ENCODE measurements around the gene SPAM1.
A peak's percentile ranks its signal among the peaks of the same experiment; 100 is the strongest.
"Not testable (repeated sequence)": the region's sequence is repeated elsewhere in the genome, so short reads cannot be mapped to it uniquely, and the experiment has no call there.

The SPAM1 gene

DNA sequence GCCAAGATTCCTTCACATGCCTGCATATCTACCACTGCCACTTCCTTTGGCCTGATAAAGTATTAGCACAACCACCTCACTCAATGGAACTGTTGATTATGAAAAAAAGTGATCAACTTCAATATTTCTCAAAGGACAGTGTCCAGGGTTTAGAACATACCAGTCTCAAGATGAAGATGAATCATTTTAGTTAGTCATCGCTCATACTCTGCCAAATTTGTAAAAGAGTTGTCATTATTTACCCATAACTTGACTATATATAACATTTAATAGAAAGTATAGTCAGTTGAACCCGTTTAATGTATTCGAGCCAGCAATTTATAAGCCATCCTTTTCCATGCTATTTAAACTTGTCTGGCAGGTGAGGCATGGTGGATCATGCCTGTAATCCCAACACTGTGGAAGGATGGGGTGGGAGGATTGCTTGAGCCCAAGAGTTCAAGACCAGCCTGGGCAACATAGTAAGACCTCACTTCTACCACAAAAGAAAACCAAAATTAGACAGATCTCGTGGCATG is 33.2 kb downstream of the SPAM1 start:
- no peak for DNase-seq (ENCODE audit: low read depth)

GRCh38 chr7:123961771-123962170 is 36.7 kb downstream of the SPAM1 start:
- peak; percentile 5 for DNase-seq (ENCODE audit: low read depth)

DNA sequence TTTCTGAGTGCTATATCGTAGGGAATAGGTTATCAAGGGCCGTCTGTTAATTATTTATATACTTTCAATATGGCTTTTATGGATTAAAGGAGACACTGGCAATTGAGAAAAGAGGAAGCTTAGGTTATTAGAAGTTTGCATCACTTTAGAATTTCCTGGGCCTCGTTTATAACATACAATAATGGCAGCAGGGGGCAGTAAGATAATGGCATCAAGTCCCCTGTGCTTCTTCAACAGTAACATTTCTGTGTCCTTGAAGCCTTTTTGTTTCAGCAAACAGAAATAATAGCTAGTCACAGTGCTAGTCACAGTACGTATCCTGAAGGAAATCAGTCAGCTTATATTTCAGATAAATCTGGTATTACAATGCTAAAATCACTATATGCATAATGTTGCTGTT is 41.9 kb downstream of the SPAM1 start:
- no peak for DNase-seq (ENCODE audit: low read depth)

DNA sequence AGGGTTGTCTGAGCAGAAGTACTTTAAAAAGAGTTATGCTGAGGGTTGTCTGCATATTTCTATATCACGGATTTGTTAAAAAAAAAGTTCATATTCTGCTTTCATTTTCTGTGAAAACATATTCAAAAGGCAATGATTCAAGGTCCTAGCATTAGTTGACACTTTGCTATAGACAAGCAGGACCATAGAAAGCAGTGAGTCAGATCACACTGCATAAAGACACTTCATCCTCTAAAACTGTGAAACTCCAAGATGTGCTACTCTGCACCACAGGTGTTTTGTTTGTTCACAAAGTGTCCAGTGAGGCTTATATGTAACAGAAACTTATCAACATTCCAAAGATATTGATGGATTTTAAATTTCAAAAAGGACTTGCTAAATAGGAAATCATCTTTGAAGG is 47.0 kb downstream of the SPAM1 start:
- no peak for DNase-seq (ENCODE audit: low read depth)

DNA sequence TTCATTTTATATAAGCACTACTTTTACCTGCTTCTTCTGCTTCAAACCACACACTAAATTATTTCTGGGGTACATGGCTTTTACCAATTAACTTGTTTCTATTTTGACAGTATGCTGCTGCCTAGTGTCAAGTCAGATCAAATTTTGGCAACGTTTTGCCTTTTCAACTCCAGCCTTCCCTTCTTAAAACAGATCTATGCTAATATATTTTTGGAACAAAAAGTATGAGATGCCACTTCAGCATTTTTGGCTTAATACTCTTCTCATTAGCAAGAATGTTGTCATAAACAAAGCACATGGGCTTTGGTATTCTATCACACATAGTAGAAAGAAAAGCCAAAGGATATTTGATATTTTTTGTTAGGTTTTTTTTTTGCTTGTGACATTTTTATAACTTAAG is 47.8 kb downstream of the SPAM1 start:
- DNase-seq (ENCODE audit: low read depth): no peak

DNA sequence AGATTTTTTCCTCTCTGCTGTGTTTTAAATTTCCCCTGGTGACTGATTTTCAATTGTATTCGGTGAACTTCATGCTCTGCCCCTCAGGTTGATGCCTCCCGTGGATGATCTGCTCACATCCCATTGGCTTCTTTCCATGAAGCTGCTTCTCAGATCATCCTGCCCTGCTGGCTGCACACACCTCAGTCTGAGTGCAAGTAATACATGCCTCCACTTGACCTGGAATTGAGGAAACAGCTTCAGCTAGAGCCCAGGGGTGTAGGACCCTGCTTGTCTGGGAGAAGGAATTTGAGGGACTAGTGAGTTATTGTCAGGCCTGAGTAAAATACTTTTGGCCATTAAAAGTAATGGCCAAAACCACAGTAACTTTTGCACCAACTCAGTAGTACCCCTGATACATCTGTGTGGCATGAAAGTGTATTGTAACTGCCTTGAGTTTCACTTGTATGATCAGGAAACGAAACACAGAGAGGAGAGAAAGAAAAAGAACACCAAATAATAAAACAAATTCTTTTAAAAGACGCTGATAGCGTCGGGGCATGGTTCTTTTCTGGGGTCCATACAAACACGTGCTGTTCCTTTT is 49.4 kb downstream of the SPAM1 start:
- DNase-seq (ENCODE audit: low read depth): no peak

GRCh38 chr7:123975084-123975483 is 50.0 kb downstream of the SPAM1 start:
- no peak for DNase-seq (ENCODE audit: low read depth)

DNA sequence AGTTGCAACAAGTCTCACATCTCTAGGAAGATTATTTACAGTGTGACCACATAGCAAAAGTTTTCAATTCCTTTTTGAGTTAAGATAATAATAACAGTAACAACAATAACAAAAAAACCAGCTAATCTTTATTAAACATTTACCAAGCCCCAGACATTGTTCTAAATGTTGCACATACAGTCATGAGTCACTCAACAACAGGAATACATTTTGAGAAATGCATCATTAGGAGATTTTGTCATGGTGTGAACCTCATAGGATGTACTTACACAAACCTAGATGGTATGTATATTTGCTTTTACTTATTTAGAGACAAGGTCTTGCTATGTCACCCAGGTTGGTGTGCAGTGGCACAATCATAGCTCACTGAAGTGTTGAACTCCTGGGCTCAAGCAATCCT is 52.0 kb downstream of the SPAM1 start:
- no peak for DNase-seq (ENCODE audit: low read depth)

DNA sequence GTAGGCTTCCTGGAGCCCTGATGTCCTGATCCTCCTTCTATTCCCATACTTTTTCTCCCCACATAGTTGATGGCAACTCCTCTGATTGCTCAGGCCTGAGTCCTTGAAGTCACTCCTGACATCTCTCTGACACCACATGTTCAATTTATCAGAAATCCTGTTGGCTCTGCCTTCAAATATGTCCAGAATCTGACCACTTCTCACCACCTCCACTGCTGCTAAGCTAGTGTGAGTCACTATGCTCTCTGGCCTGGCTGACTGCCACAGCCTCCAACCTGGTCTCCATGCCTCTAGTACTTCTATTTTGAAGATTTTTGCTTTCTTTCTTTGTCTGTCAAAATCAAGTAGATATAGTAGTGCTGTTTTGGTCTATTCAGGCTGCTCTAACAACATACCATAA is 54.8 kb downstream of the SPAM1 start:
- DNase-seq (ENCODE audit: low read depth): no peak

DNA sequence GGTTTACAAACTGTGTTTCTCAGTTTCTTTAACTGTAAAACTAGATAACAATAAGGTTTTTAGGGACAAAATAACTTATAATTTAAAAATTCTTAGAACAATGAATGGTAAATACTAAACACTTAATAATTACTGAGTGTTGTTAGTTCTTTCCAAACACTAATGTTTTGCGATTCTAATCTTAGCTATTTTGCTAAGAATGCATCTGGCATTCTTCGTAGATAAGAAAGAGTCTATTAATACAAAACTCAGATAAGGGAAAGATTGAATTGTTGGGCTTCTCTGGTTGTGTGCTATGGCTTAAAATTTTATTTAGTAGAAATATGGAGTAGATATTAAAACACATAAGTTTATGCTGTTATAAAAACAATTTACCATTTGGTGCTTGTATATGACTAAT is 62.4 kb downstream of the SPAM1 start:
- no peak for DNase-seq (ENCODE audit: low read depth)

- DNase-seq (ENCODE audit: low read depth): no peak
These were observed 68.0 kb downstream of the SPAM1 start for GRCh38 chr7:123992913-123993518.

DNA sequence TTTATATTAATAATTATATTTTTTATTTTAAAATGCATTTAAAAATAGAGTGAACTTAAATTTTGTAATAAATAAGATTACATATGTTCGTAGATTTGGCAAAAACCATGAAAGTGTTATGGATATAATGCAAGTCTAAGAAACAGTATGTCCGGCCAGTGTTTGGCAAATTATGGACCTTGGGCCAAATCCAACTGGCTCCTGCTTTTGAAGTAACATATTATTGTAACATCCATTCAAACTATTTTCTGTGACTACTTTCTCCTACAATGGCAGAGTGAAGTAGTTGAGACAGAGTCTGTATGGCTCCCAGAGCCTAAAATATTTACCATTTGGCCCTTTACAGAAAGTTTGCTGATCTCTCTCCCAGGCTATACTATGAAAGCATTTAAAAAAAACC is 69.0 kb downstream of the SPAM1 start:
- DNase-seq (ENCODE audit: low read depth): no peak

- no peak for DNase-seq (ENCODE audit: low read depth)
These were observed 69.4 kb downstream of the SPAM1 start for GRCh38 chr7:123994449-123994848.

- DNase-seq (ENCODE audit: low read depth): no peak
These were observed 70.7 kb downstream of the SPAM1 start for GRCh38 chr7:123995617-123996326.

DNA sequence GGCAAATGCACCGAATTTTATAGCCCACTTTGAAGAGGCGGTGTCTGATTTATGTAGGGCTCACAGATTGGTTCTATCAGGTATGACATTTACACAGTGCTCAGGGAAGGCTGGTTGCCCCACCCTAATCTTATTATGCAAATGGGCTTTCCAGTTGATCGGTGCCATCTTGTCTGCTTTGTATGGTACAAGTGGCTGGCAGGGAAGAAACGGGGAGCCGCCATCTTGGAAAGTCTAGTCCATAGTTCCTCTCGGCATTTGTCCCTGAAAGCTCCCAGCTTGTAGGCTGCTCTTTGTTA is 71.2 kb downstream of the SPAM1 start:
- DNase-seq (ENCODE audit: low read depth): no peak

DNA sequence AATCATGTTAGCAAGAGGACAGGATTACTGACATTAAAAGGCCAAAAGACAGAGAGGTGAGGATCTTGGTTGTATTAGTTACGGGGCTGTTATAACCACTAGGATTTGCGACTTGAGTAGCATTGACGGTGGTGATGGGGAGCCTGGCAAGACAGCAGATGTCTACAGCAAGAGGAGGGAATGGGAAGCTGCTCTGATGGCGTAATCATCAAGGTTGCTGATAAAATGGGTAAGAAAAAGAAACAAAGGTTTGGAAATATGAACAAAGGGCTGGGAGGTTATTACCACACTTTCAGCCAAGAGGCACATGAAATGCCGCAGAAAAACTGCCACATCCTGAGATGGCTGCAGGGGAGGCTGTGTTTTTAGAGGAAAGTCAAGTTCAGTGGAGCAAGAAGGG is 73.9 kb downstream of the SPAM1 start:
- DNase-seq (ENCODE audit: low read depth): no peak

DNA sequence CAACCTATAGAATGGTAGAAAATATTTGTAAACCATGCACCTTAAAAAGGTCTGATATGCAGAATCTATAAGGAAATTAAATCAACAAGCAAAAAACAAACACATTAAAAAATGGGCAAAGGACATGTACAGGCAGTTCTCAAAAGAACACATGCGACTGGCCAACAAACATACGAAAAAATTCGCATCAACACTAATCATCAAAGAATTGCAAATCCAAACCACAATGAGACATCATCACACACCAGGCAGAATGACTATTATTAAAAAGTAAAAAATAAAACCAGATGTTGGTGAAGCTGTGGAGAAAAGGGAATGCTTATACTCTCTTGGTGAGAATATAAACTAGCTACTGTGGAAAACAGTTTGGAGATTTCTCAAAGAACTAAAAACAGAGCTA is 74.7 kb downstream of the SPAM1 start:
- DNase-seq (ENCODE audit: low read depth): no peak

GRCh38 chr7:124008296-124008695 is 83.3 kb downstream of the SPAM1 start:
- not testable (repeated sequence) for DNase-seq (ENCODE audit: low read depth)

DNA sequence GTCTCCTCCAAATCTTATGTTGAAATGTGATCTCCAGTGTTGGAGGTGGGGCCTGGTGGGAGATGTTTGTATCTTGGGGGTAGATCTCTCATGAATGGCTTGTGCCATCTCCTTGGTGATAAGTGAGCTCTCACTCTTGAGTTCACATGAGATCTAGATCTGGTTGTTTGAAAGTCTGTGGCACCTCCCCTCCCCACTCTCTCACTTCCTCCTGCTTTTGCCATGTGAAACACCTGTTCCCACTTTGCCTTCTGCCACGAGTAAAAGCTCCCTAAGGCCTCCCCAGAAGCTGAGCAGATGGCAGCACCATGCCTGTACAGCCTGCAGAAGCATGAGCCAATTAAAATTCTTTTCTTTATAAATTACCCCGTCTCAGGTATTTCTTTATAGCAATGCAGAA is 84.3 kb downstream of the SPAM1 start:
- no peak for DNase-seq (ENCODE audit: low read depth)
